K562 (cell line): ENCODE data around the gene MRPL58. TPM values are rescaled to one million over a fixed set of nuclear protein-coding genes. Genes with fewer than 3 reads are reported as not detected.

Source experiments
- CBX8 ChIP-seq: fragments of 200-600 bp; sonication (generic); IDR thresholded peaks from 2 replicates; pipeline ENCODE4 v1.6.1; 2012; ENCODE audit warnings: borderline replicate concordance, mixed run types, low read depth, mild to moderate bottlenecking, moderate library complexity, mixed read lengths, low read length, control low read depth, inconsistent platforms; ENCODE audit not compliant: poor library complexity, severe bottlenecking; ENCODE audit errors: extremely low read depth
- CHD1 ChIP-seq: fragments of 200-600 bp; sonication (generic); IDR thresholded peaks from one replicate; pipeline ENCODE4 v1.6.1; 2012; ENCODE audit warnings: mild to moderate bottlenecking, moderate library complexity, low read length, inconsistent platforms
- GABPB1 ChIP-seq: sonication (generic); formaldehyde crosslinking; IDR thresholded peaks from 2 replicates; pipeline ENCODE4 v1.8.0; 2022; ENCODE audit warnings: mild to moderate bottlenecking, missing genetic modification reagents
- GABPB2 ChIP-seq: fragments of 250-450 bp; sonication (Bioruptor Pico); conservative IDR thresholded peaks from 2 replicates; pipeline ENCODE4 v1.5.1; 2021; ENCODE audit warnings: mild to moderate bottlenecking
- GTF2E2 ChIP-seq: fragments of 200-800 bp; sonication (Bioruptor generic); IDR thresholded peaks from 2 replicates; pipeline ENCODE4 v1.6.1; 2016; ENCODE audit warnings: missing genetic modification characterization, missing compliant biosample characterization
- HNRNPH1 ChIP-seq: fragments of 200-400 bp; formaldehyde crosslinking; optimal IDR thresholded peaks from 2 replicates; pipeline ENCODE3; 2017; ENCODE audit warnings: low read depth, mild to moderate bottlenecking, low read length, moderate library complexity
- KLF10 ChIP-seq: fragments of 250-450 bp; sonication (Bioruptor Pico); IDR thresholded peaks from 2 replicates; pipeline ENCODE4 v1.6.1; 2021; ENCODE audit warnings: matching md5 sums
- MXI1 ChIP-seq: IDR thresholded peaks from 2 replicates; pipeline ENCODE4 v1.6.1; 2011; ENCODE audit warnings: low read depth, mild to moderate bottlenecking, improper control_type of control experiment, low read length
- MYNN ChIP-seq, 2 experiments: sonication (generic); formaldehyde crosslinking in 1 of 2; IDR thresholded peaks; 2 replicates each; pipeline versions ENCODE4 v1.5.0 to v1.6.1; 2016 to 2020; ENCODE audit warnings: antibody characterized with exemption in 1 of 2, missing genetic modification reagents in 1 of 2
- PTBP1 ChIP-seq: fragments of 200-400 bp; formaldehyde crosslinking; IDR thresholded peaks from 2 replicates; pipeline ENCODE4 v1.6.1; 2017; ENCODE audit warnings: low read depth, low read length
- PTTG1 ChIP-seq: fragments of 450-650 bp; IDR thresholded peaks from 2 replicates; pipeline ENCODE4 v1.6.1; 2016; ENCODE audit warnings: low read depth, mild to moderate bottlenecking, missing genetic modification characterization, missing compliant biosample characterization
- RBM17 ChIP-seq: fragments of 200-400 bp; formaldehyde crosslinking; IDR thresholded peaks from 2 replicates; pipeline ENCODE4 v1.6.1; 2017; ENCODE audit warnings: low read depth, mild to moderate bottlenecking, low read length, borderline replicate concordance
- RBM25 ChIP-seq: fragments of 200-400 bp; formaldehyde crosslinking; IDR thresholded peaks from 2 replicates; pipeline ENCODE4 v1.6.1; 2018; ENCODE audit warnings: low read length, low read depth, moderate library complexity; ENCODE audit not compliant: severe bottlenecking
- ZEB2 ChIP-seq: fragments of 450-650 bp; IDR thresholded peaks from 2 replicates; pipeline ENCODE4 v1.6.1; 2016
- ZNF239 ChIP-seq: fragments of 250-450 bp; sonication (Bioruptor Pico); IDR thresholded peaks from 2 replicates; pipeline ENCODE4 v1.4.0; 2020; ENCODE audit warnings: mild to moderate bottlenecking
- ZNF24 ChIP-seq: fragments of 450-650 bp; IDR thresholded peaks from 2 replicates; pipeline ENCODE4 v1.6.1; 2016
- ZNF77 ChIP-seq: fragments of 250-450 bp; sonication (Bioruptor Pico); IDR thresholded peaks from 2 replicates; pipeline ENCODE4 v1.5.0; 2020
- ZSCAN29 ChIP-seq: fragments of 450-650 bp; IDR thresholded peaks from 2 replicates; pipeline ENCODE4 v1.6.1; 2017
- polyA plus RNA-seq, 8 experiments: library from polyadenylated mRNA; depleted of rRNA in 4 of 8; stranded (reverse) in 5 of 8; unstranded in 3 of 8; fragments of >200 nt; fragmentation: Nextera tagmentation in 2 of 8; fragmentation: Illumina TruSeq in 1 of 8; extraction: Ambion mirVana in 2 of 8; extraction: Trizol in 1 of 8; gene quantifications; 2 replicates each; pipeline versions ENCODE4 v1.2.1 to v1.2.3, GENCODE V29; 2011 to 2014; ENCODE audit warnings: inconsistent platforms in 1 of 8, missing spikeins in 1 of 8
- total RNA-seq, 7 experiments: library from RNA; depleted of rRNA in 6 of 7; stranded (reverse); fragments of >200 nt in 6 of 7; fragmentation: Illumina TruSeq in 2 of 7; extraction: Trizol in 2 of 7; gene quantifications; 2 replicates each; pipeline versions ENCODE4 v1.2.1 to v1.2.3, GENCODE V29; 2011 to 2021; ENCODE audit warnings: low replicate concordance in 1 of 7
- TF ChIP-seq, protein P1 (sequence below): sonication (generic); IDR thresholded peaks from 2 replicates; pipeline ENCODE4 v1.6.1; 2016
- TF ChIP-seq, protein P2 (sequence below): sonication (generic); formaldehyde crosslinking; IDR thresholded peaks from 2 replicates; pipeline ENCODE4 v1.8.1; 2022; ENCODE audit warnings: missing genetic modification reagents
- TF ChIP-seq, protein P3 (sequence below): fragments of 250-450 bp; sonication (Bioruptor Pico); IDR thresholded peaks from 2 replicates; pipeline ENCODE4 v1.8.0; 2021; ENCODE audit warnings: borderline replicate concordance, mild to moderate bottlenecking, moderate library complexity; ENCODE audit not compliant: poor library complexity, severe bottlenecking
- TF ChIP-seq, protein P4 (sequence below): sonication (generic); formaldehyde crosslinking; IDR thresholded peaks from 2 replicates; pipeline ENCODE4 v1.8.0; 2022; ENCODE audit warnings: mild to moderate bottlenecking, missing genetic modification reagents
- TF ChIP-seq, protein P5 (sequence below): IDR thresholded peaks from 2 replicates; pipeline ENCODE4 v1.6.1; 2012; ENCODE audit warnings: low read depth, low read length, improper control_type of control experiment, borderline replicate concordance

The MRPL58 gene
- total and polyA plus RNA-seq, 9 of the 15 experiments (the other 6 are each of a cell fraction or from before 2014, with no cell fraction given), result 30.8 to 107 (median 72.4) TPM

DNA sequence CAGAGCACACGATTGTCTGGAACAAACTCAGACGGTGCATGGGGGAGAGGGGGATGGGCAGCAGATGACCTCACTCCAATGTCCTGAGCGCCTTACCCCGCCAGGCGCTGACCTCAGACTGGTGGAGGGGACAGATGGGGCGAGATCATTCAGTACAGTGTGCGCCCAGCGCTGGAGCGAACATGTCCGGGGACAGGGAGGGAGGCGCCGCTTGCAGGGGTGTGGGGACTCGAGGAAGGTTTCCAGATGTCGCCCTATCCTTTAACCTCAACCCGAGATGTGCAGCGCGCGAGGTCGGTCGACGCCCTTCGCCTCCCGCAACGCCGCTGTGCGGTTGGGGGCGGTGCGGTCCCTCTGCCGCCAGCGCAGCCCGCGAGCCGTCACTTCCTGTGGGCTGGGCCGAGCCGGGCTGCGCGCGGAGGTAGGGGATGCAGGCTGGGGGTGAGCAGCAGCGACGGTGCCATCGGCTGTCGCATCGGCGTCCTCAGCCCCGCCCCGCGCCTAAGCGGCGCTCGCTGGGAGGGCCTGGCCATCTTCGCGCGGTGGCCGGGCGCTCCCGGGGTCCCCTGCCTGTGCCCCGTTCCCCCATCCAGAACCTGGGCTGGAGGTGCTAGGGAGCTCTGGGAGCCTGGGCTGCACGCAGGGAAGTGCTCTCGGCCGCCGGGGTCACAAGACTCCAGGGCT lies 30.3 kb upstream of the MRPL58 start (continued):
- TF ChIP-seq, protein P1, sequence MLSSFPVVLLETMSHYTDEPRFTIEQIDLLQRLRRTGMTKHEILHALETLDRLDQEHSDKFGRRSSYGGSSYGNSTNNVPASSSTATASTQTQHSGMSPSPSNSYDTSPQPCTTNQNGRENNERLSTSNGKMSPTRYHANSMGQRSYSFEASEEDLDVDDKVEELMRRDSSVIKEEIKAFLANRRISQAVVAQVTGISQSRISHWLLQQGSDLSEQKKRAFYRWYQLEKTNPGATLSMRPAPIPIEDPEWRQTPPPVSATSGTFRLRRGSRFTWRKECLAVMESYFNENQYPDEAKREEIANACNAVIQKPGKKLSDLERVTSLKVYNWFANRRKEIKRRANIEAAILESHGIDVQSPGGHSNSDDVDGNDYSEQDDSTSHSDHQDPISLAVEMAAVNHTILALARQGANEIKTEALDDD, result no peak
- TF ChIP-seq GTF2E2 (tag), result 0 out of 2 replicates have a peak, but pooled peaks have one; percentile 57
- TF ChIP-seq RBM25, result no peak
- TF ChIP-seq, protein P2, sequence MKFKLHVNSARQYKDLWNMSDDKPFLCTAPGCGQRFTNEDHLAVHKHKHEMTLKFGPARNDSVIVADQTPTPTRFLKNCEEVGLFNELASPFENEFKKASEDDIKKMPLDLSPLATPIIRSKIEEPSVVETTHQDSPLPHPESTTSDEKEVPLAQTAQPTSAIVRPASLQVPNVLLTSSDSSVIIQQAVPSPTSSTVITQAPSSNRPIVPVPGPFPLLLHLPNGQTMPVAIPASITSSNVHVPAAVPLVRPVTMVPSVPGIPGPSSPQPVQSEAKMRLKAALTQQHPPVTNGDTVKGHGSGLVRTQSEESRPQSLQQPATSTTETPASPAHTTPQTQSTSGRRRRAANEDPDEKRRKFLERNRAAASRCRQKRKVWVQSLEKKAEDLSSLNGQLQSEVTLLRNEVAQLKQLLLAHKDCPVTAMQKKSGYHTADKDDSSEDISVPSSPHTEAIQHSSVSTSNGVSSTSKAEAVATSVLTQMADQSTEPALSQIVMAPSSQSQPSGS (CRISPR knock-in tag), result peak; percentile 51; the same call in 1 of the 2 replicates
- TF ChIP-seq ZNF77, result no peak
- TF ChIP-seq, protein P3, sequence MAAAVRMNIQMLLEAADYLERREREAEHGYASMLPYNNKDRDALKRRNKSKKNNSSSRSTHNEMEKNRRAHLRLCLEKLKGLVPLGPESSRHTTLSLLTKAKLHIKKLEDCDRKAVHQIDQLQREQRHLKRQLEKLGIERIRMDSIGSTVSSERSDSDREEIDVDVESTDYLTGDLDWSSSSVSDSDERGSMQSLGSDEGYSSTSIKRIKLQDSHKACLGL, result no peak
- TF ChIP-seq ZNF239, result no peak
- TF ChIP-seq HNRNPH1, result no peak
- peak; percentile 41 for TF ChIP-seq CHD1
- no peak for TF ChIP-seq RBM17
- peak; percentile 94 for TF ChIP-seq GABPB1 (CRISPR knock-in tag)
- TF ChIP-seq, protein P4, sequence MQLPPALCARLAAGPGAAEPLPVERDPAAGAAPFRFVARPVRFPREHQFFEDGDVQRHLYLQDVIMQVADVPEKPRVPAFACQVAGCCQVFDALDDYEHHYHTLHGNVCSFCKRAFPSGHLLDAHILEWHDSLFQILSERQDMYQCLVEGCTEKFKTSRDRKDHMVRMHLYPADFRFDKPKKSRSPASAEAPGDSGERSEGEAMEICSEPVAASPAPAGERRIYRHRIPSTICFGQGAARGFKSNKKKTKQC, result no peak; the same call in 1 of the 2 replicates
- no peak for TF ChIP-seq PTBP1
- no peak for TF ChIP-seq KLF10 (CRISPR knock-in tag)
- 0 out of 2 replicates have a peak, but pooled peaks have one; percentile 12 for TF ChIP-seq MXI1
- no peak for TF ChIP-seq CBX8
- no peak for TF ChIP-seq GABPB2 (CRISPR knock-in tag)
- no peak for TF ChIP-seq ZSCAN29
- TF ChIP-seq, protein P5, sequence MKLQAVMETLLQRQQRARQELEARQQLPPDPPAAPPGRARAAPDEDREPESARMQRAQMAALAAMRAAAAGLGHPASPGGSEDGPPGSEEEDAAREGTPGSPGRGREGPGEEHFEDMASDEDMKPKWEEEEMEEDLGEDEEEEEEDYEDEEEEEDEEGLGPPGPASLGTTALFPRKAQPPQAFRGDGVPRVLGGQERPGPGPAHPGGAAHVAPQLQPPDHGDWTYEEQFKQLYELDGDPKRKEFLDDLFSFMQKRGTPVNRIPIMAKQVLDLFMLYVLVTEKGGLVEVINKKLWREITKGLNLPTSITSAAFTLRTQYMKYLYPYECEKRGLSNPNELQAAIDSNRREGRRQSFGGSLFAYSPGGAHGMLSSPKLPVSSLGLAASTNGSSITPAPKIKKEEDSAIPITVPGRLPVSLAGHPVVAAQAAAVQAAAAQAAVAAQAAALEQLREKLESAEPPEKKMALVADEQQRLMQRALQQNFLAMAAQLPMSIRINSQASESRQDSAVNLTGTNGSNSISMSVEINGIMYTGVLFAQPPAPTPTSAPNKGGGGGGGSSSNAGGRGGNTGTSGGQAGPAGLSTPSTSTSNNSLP, result no peak
- TF ChIP-seq PTTG1 (tag), result no peak
- peak; percentile 6; the same call in 1 of the 2 replicates for TF ChIP-seq ZNF24
- peak; percentile 46; the same call in 1 of the 2 replicates for TF ChIP-seq ZEB2
- TF ChIP-seq MYNN (IDR thresholded peaks at IDR 0.05), result no peak; the same call in 1 of the 2 replicates
- no peak for TF ChIP-seq MYNN (CRISPR knock-in tag; IDR thresholded peaks at IDR 0.05)
